DND-41 (cell line): ENCODE data around the gene SPATA31C2.
"Not testable (repeated sequence)": the region's sequence is repeated elsewhere in the genome, so short reads cannot be mapped to it uniquely, and the experiment has no call there.

Experiments
- CTCF ChIP-seq: IDR thresholded peaks from 2 replicates; pipeline ENCODE4 v1.5.1; 2012; ENCODE audit warnings: borderline replicate concordance, low read length, moderate library complexity, mild to moderate bottlenecking; ENCODE audit not compliant: poor library complexity, severe bottlenecking; ENCODE audit errors: extremely low read depth
- EZH2 ChIP-seq: IDR thresholded peaks from 3 replicates; pipeline ENCODE4 v1.6.1; 2012; ENCODE audit warnings: borderline replicate concordance, low read depth, mild to moderate bottlenecking, moderate library complexity, low read length, inconsistent platforms; ENCODE audit not compliant: severe bottlenecking

- not testable (repeated sequence) for TF ChIP-seq CTCF, EZH2
Observed at GRCh38 chr9:88127700-88128300, 10.5 kb downstream of the SPATA31C2 start.
